GM12878 (cell line): ENCODE results near the gene TACC2. TPM values are rescaled to one million over a fixed set of nuclear protein-coding genes. Genes with fewer than 3 reads are reported as not detected.

ENCODE experiments used
- ATAC-seq: fragments of 200-7000 bp; cut with Tn5 transposase; 3 replicates; pipeline ENCODE4 v1.9.1; 2020; ENCODE audit warnings: mild to moderate bottlenecking, moderate library complexity
- BruUV-seq: library from RNA; stranded (reverse); fragments of 400-500 nt; replicated peaks from 2 replicates; lab custom pipeline; 2021; lab: Mats Ljungman, UMichigan
- CTCF ChIA-PET: fragments of 300-600 bp; sonication (Branson Sonifier 250); formaldehyde crosslinking; extraction: SDS; loops from one replicate; lab custom pipeline; 2021; ENCODE audit warnings: inconsistent platforms; lab: Yijun Ruan, JAX
- POLR2A ChIA-PET: fragments of 350-600 bp; formaldehyde crosslinking; extraction: SDS; loops from one replicate; lab custom pipeline; 2021; ENCODE audit warnings: inconsistent platforms; lab: Charles Lee
- RAD21 ChIA-PET: fragments of 300-600 bp; sonication (Branson Sonifier 250); formaldehyde crosslinking; loops from one replicate; lab custom pipeline; 2023; ENCODE audit warnings: antibody characterized with exemption; ENCODE audit not compliant: unreplicated experiment; lab: Charles Lee
- SMC1A ChIA-PET: fragments of 300-600 bp; sonication (Branson Sonifier 250); formaldehyde crosslinking; loops from one replicate; lab custom pipeline; 2023; ENCODE audit not compliant: unreplicated experiment, uncharacterized antibody; lab: Charles Lee
- DNase-seq: peaks from one replicate; pipeline ENCODE4 v3.0.0-alpha.2; 2011; ENCODE audit warnings: low read depth, low spot score
- FAIRE-seq: peaks from 3 replicates; lab custom pipeline; 2011; peaks lifted over from hg19 to GRCh38; lab: Jason Lieb, UNC
- H2AFZ ChIP-seq: 2 replicates; pipeline ENCODE4 v1.6.0; 2011; ENCODE audit warnings: low read depth, low read length, control low read depth; ENCODE audit not compliant: control insufficient read depth
- H3K27ac ChIP-seq: 2 replicates; pipeline ENCODE4 v1.5.1; 2011; ENCODE audit warnings: control low read depth; ENCODE audit not compliant: control insufficient read depth, insufficient read depth
- H3K27me3 ChIP-seq, 2 experiments: replicated peaks in 1 of 2; 2 replicates each; pipeline versions ENCODE4 v1.6.0 to v1.6.1; 2011; ENCODE audit warnings: low read length in 1 of 2; ENCODE audit not compliant: control insufficient read depth in 2 of 2, insufficient read depth in 2 of 2
- H3K36me3 ChIP-seq, 2 experiments: 2 replicates each; pipeline ENCODE4 v1.5.1; 2011; ENCODE audit warnings: low read length in 1 of 2; ENCODE audit not compliant: control insufficient read depth in 2 of 2, insufficient read depth in 2 of 2
- H3K4me1 ChIP-seq: 2 replicates; pipeline ENCODE4 v1.6.1; 2011; ENCODE audit warnings: mild to moderate bottlenecking, low read length, moderate library complexity, mixed read lengths; ENCODE audit not compliant: control insufficient read depth, insufficient read depth
- H3K4me2 ChIP-seq: 2 replicates; pipeline ENCODE4 v1.6.0; 2011; ENCODE audit warnings: control low read depth; ENCODE audit not compliant: control insufficient read depth, insufficient read depth
- H3K4me3 ChIP-seq: fragments of 200-600 bp; sonication (generic); 2 replicates; pipeline ENCODE4 v1.5.1; 2016
- H3K79me2 ChIP-seq: 2 replicates; pipeline ENCODE4 v1.6.0; 2011; ENCODE audit warnings: low read length; ENCODE audit not compliant: control insufficient read depth, insufficient read depth
- H3K9ac ChIP-seq: 2 replicates; pipeline ENCODE4 v1.8.0; 2011; ENCODE audit warnings: low read length, control low read depth, mixed read lengths; ENCODE audit not compliant: control insufficient read depth, insufficient read depth
- H3K9me3 ChIP-seq: replicated peaks from 3 replicates; pipeline ENCODE4 v1.5.1; 2011; ENCODE audit warnings: mild to moderate bottlenecking, low read length; ENCODE audit not compliant: control insufficient read depth, insufficient read depth
- H4K20me1 ChIP-seq: 2 replicates; pipeline ENCODE4 v1.6.0; 2011; ENCODE audit not compliant: control insufficient read depth, insufficient read depth
- CEBPB ChIP-seq, 2 experiments: fragments of 150-350 bp in 1 of 2; IDR thresholded peaks; 2 replicates each; pipeline ENCODE4 v1.6.1; 2012 to 2014; ENCODE audit warnings: low read depth in 2 of 2, low read length in 2 of 2, borderline replicate concordance in 1 of 2, inconsistent platforms in 1 of 2
- E2F8 ChIP-seq: fragments of 450-650 bp; IDR thresholded peaks from 2 replicates; pipeline ENCODE4 v1.6.1; 2018; ENCODE audit warnings: mild to moderate bottlenecking, low read depth, moderate library complexity; ENCODE audit not compliant: partially characterized antibody
- GATAD2B ChIP-seq: fragments of 450-650 bp; conservative IDR thresholded peaks from 2 replicates; pipeline ENCODE4 v1.6.1; 2017; ENCODE audit warnings: low read depth, mild to moderate bottlenecking, moderate library complexity
- HCFC1 ChIP-seq: fragments of 150-350 bp; IDR thresholded peaks from 2 replicates; pipeline ENCODE4 v1.6.1; 2014; ENCODE audit warnings: low read length
- IRF4 ChIP-seq: IDR thresholded peaks from 2 replicates; pipeline ENCODE4 v1.6.1; 2011; ENCODE audit warnings: low read depth, low read length
- MLLT1 ChIP-seq: fragments of 450-650 bp; IDR thresholded peaks from 2 replicates; pipeline ENCODE4 v1.6.1; 2016; ENCODE audit warnings: mild to moderate bottlenecking
- MYC ChIP-seq: IDR thresholded peaks from 2 replicates; pipeline ENCODE4 v1.6.1; 2011; ENCODE audit warnings: mild to moderate bottlenecking, low read length, moderate library complexity, inconsistent platforms; ENCODE audit not compliant: insufficient read depth, insufficient replicate concordance, insufficient read length, severe bottlenecking
- RAD51 ChIP-seq: fragments of 450-650 bp; IDR thresholded peaks from 2 replicates; pipeline ENCODE4 v1.6.1; 2016; ENCODE audit warnings: moderate library complexity, mild to moderate bottlenecking, inconsistent platforms
- SIN3A ChIP-seq: IDR thresholded peaks from 2 replicates; pipeline ENCODE4 v1.6.1; 2012; ENCODE audit warnings: low read depth, low read length, improper control_type of control experiment
- SRF ChIP-seq, 2 experiments: IDR thresholded peaks; 2 replicates each; pipeline ENCODE4 v1.6.1; 2011; ENCODE audit warnings: low read depth in 2 of 2, low read length in 2 of 2, mild to moderate bottlenecking in 1 of 2, moderate library complexity in 1 of 2
- STAT3 ChIP-seq: IDR thresholded peaks from 2 replicates; pipeline ENCODE4 v1.6.1; 2011; ENCODE audit warnings: low read depth, low read length, improper control_type of control experiment
- TBL1XR1 ChIP-seq: IDR thresholded peaks from 2 replicates; pipeline ENCODE4 v1.6.1; 2012; ENCODE audit warnings: low read depth, low read length, improper control_type of control experiment
- ZZZ3 ChIP-seq: IDR thresholded peaks from 2 replicates; pipeline ENCODE4 v1.6.1; 2011; ENCODE audit warnings: low read depth; ENCODE audit not compliant: control insufficient read depth, insufficient read length
- WGBS: methylation state at CpG from one replicate; pipeline ENCODE4 v1.1.6; 2016; ENCODE audit warnings: low lambda C conversion rate; ENCODE audit not compliant: insufficient replicate concordance, insufficient coverage; ENCODE audit errors: missing lambda C conversion rate; 5-methylcytosine and 5-hydroxymethylcytosine counted together
- in situ Hi-C: fragments of 300-500 bp; cut with MboI; formaldehyde crosslinking; loops from 9 replicates; pipeline ENCODE4 v1.14.3; 2018; ENCODE audit warnings: mixed read lengths
- intact Hi-C: fragments of 100-400 bp; cut with micrococcal nuclease; formaldehyde crosslinking; loops from one replicate; pipeline ENCODE4 v1.14.2; 2022; ENCODE audit not compliant: unreplicated experiment
- polyA plus RNA-seq, 11 experiments: library from polyadenylated mRNA; depleted of rRNA in 4 of 11; unstranded in 6 of 11; stranded (reverse) in 5 of 11; fragments of >200 nt; fragmentation: Nextera tagmentation in 4 of 11; fragmentation: Illumina TruSeq in 1 of 11; extraction: Ambion mirVana in 4 of 11; extraction: Trizol in 1 of 11; gene quantifications; 1 replicate in 1 of 11; 2 replicates in 10 of 11; pipeline versions ENCODE4 v1.2.1 to v1.2.3, GENCODE V29; 2011 to 2016; ENCODE audit warnings: inconsistent platforms in 2 of 11, missing spikeins in 2 of 11, low read depth in 1 of 11
- total RNA-seq, 4 experiments: library from RNA; depleted of rRNA in 3 of 4; stranded (reverse); fragments of >200 nt in 3 of 4; fragmentation: Illumina TruSeq in 1 of 4; extraction: Trizol in 1 of 4; gene quantifications; 2 replicates each; pipeline versions ENCODE4 v1.2.1 to v1.2.3, GENCODE V29; 2013 to 2021

The TACC2 gene
- total and polyA plus RNA-seq, 10 of the 15 experiments (the other 5 are each of a cell fraction or from before 2014, with no cell fraction given): 0.07 to 0.64 (median 0.13) TPM; not detected in 5

DNA sequence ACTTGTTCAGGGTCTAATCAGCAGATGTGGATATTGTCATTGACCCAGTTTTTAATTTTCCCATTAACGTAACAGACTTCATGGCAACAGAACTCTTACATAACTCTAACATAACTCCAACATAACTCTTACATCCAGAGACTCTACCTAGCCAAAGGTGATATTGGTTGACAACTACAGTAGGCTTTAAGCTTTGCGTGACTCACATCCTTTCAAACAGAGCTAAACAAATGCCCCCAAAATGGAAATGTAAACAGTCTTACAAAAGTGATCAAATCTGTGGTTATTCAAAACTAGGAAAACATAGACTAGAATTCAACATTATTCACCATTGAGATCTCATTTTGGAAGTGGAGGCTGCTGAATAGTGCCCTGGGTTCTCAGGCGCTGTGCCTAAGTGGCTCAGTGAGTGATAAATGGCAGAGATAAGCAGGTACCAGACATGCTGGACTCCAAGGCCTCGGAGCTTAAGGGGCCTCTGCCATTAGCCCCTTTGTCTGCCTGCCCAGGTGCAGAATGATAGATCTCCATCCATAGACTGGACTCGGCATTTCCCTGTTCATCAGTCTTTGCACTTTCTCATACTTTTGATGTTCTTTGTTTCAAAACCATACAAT, 247.8 kb downstream of the TACC2 start:
- 47% methylated on average over 5 of the region's 5 CpGs for WGBS
- in situ Hi-C loops: no loop called here
- ChIA-PET CTCF (no interaction called here), RAD21 (no interaction called here), SMC1A (no interaction called here), POLR2A (no interaction called here)
- Histone ChIP-seq H3K79me2 (no peaks in the 10 kb centered on the region), H3K4me1 (no peaks in the 10 kb centered on the region), H3K4me3 (no peak overlapping the region), H3K27ac (no peak overlapping the region), H2AFZ (no peak overlapping the region), H3K27me3 (no peaks in the 10 kb centered on the region; a peak in 2 of 4 replicates), H3K9ac (no peak overlapping the region), H3K9me3 (no peaks in the 10 kb centered on the region), H3K36me3 (no peaks in the 10 kb centered on the region), H3K4me2 (no peak overlapping the region), H4K20me1 (no peaks in the 10 kb centered on the region)
- intact Hi-C loops: no loop called here
- FAIRE-seq (no peak), DNase-seq (no peak), ATAC-seq (no peak)
- no TSS peak for BruUV-seq
- no peak for TF ChIP-seq STAT3
- TF ChIP-seq SIN3A: no peak
- no peak for TF ChIP-seq ZZZ3

DNA sequence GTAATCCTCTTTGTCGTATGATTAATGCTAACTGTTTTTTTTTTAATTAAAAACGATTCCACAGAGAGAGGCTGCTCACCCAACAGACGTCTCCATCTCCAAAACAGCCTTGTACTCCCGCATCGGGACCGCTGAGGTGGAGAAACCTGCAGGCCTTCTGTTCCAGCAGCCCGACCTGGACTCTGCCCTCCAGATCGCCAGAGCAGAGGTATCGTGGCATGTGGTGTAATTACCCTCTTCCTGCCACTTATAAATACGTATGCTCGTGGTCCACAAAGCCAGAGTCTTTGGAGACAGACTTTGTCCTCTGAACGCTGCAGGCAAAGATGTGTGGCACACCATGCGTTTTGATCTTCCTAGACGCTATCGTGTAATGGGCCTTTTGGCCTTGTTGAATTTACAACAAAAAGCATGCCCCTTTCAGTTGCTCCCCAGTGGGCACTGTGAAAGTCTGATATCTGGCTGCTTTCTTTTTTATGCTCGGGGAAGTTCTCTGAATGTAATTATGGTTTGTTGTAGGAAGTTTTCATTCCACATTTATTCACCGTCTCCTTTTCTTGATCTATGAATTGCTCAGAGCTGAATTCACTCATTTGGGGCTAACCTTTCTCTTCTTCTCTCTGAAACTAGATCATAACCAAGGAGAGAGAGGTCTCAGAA, 248.5 kb downstream of the TACC2 start:
- SMC1A ChIA-PET: no interaction called here
- BruUV-seq: no TSS peak
- DNase-seq: no peak
- H3K36me3 ChIP-seq: no peaks in the 10 kb centered on the region
- H3K27me3 ChIP-seq: no peaks in the 10 kb centered on the region; a peak in 2 of 4 replicates
- no peaks in the 10 kb centered on the region for H4K20me1 ChIP-seq
- H3K27ac ChIP-seq: no peak overlapping the region
- no peak overlapping the region for H2AFZ ChIP-seq
- H3K4me3 ChIP-seq: no peak overlapping the region
- 33% methylated on average over 17 of the region's 17 CpGs for WGBS
- in situ Hi-C loops (no loop called here), intact Hi-C loops (no loop called here)
- RAD21 ChIA-PET: no interaction called here
- H3K9ac ChIP-seq: no peak overlapping the region
- no peaks in the 10 kb centered on the region for H3K9me3 ChIP-seq
- no peaks in the 10 kb centered on the region for H3K4me1 ChIP-seq
- no peak overlapping the region for H3K4me2 ChIP-seq
- H3K79me2 ChIP-seq: no peaks in the 10 kb centered on the region
- POLR2A ChIA-PET: no interaction called here
- CTCF ChIA-PET: no interaction called here
- ATAC-seq: no peak
- FAIRE-seq: no peak
- TF ChIP-seq CEBPB (IDR thresholded peaks at IDR 0.05; ENCODE audit: borderline replicate concordance in 1 of 2, low read depth in 2 of 2, low read length in 2 of 2) (no peak), SRF (IDR thresholded peaks at IDR 0.05; ENCODE audit: low read depth in 2 of 2, low read length in 2 of 2) (no peak), GATAD2B (no peak), IRF4 (no peak), HCFC1 (no peak), TBL1XR1 (no peak), RAD51 (no peak), MYC (no peak), MLLT1 (no peak), E2F8 (no peak)
